K562 (cell line): ENCODE results near the gene TUBB1. TPM values are rescaled to one million over a fixed set of nuclear protein-coding genes. Genes with fewer than 3 reads are reported as not detected.

Experiments used
- ARHGAP35 ChIP-seq: fragments of 450-650 bp; IDR thresholded peaks from 2 replicates; pipeline ENCODE4 v1.6.1; 2018; ENCODE audit not compliant: partially characterized antibody
- BHLHE40 ChIP-seq: IDR thresholded peaks from 2 replicates; pipeline ENCODE4 v1.6.1; 2011; ENCODE audit warnings: low read length, improper control_type of control experiment
- BMI1 ChIP-seq: fragments of 150-350 bp; IDR thresholded peaks from 2 replicates; pipeline ENCODE4 v1.6.1; 2014; ENCODE audit warnings: low read length
- CGGBP1 ChIP-seq: fragments of 250-450 bp; sonication (Bioruptor Pico); IDR thresholded peaks from 2 replicates; pipeline ENCODE4 v1.9.0; 2021; ENCODE audit warnings: mild to moderate bottlenecking
- CLOCK ChIP-seq: fragments of 250-450 bp; sonication (Bioruptor Pico); IDR thresholded peaks from 2 replicates; pipeline ENCODE4 v1.4.0; 2020; ENCODE audit warnings: mild to moderate bottlenecking, moderate library complexity, borderline replicate concordance
- CREB3 ChIP-seq: fragments of 450-650 bp; conservative IDR thresholded peaks from 2 replicates; pipeline ENCODE4 v1.6.1; 2016; ENCODE audit warnings: missing genetic modification characterization, low read depth, mild to moderate bottlenecking, missing compliant biosample characterization, moderate library complexity
- DNMT1 ChIP-seq: fragments of 450-650 bp; IDR thresholded peaks from 2 replicates; pipeline ENCODE4 v1.6.1; 2016; ENCODE audit warnings: antibody characterized with exemption, mild to moderate bottlenecking
- GABPB1 ChIP-seq: sonication (generic); formaldehyde crosslinking; IDR thresholded peaks from 2 replicates; pipeline ENCODE4 v1.8.0; 2022; ENCODE audit warnings: mild to moderate bottlenecking, missing genetic modification reagents
- JUN ChIP-seq, 2 experiments: sonication (generic) in 1 of 2; formaldehyde crosslinking in 1 of 2; IDR thresholded peaks; 2 replicates each; pipeline versions ENCODE4 v1.6.1 to v1.8.0; 2012 to 2022; ENCODE audit warnings: borderline replicate concordance in 2 of 2, mild to moderate bottlenecking in 2 of 2, improper control_type of control experiment in 1 of 2, low read depth in 1 of 2, low read length in 1 of 2, missing genetic modification reagents in 1 of 2
- KLF6 ChIP-seq: fragments of 250-450 bp; sonication (Bioruptor Pico); IDR thresholded peaks from 2 replicates; pipeline ENCODE4 v1.4.0; 2020; ENCODE audit warnings: mild to moderate bottlenecking, moderate library complexity, borderline replicate concordance
- PATZ1 ChIP-seq: fragments of 250-450 bp; sonication (Bioruptor Pico); IDR thresholded peaks from 2 replicates; pipeline ENCODE4 v1.5.0; 2020; ENCODE audit warnings: mild to moderate bottlenecking, borderline replicate concordance
- PHF20 ChIP-seq: fragments of 450-650 bp; IDR thresholded peaks from 2 replicates; pipeline ENCODE4 v1.6.1; 2018; ENCODE audit not compliant: partially characterized antibody
- PHTF2 ChIP-seq: fragments of 250-450 bp; sonication (Bioruptor Pico); IDR thresholded peaks from 2 replicates; pipeline ENCODE4 v1.5.0; 2021; ENCODE audit warnings: mild to moderate bottlenecking
- RCOR1 ChIP-seq, 2 experiments: IDR thresholded peaks; 2 replicates each; pipeline ENCODE4 v1.6.1; 2012; ENCODE audit warnings: low read depth in 2 of 2, low read length in 2 of 2, borderline replicate concordance in 1 of 2, improper control_type of control experiment in 1 of 2
- SMAD2 ChIP-seq: fragments of 150-350 bp; IDR thresholded peaks from 2 replicates; pipeline ENCODE4 v1.6.1; 2014; ENCODE audit warnings: low read depth, mild to moderate bottlenecking, low read length
- SRF ChIP-seq, 2 experiments: fragments of 250-450, 450-650 bp in 1 of 2; sonication (Bioruptor Pico) in 1 of 2; sonication (generic) in 1 of 2; formaldehyde crosslinking; IDR thresholded peaks; 2 replicates each; pipeline versions ENCODE4 v1.5.0 to v1.5.1; 2020 to 2022; ENCODE audit warnings: mild to moderate bottlenecking in 1 of 2, missing genetic modification reagents in 1 of 2
- ZFP91 ChIP-seq: sonication (generic); formaldehyde crosslinking; IDR thresholded peaks from 2 replicates; pipeline ENCODE4 v1.8.0; 2022; ENCODE audit warnings: mild to moderate bottlenecking, missing genetic modification reagents
- ZNF277 ChIP-seq: fragments of 250-450 bp; sonication (Bioruptor Pico); IDR thresholded peaks from 2 replicates; pipeline ENCODE4 v1.8.0; 2022; ENCODE audit warnings: inconsistent platforms, mild to moderate bottlenecking, moderate library complexity, borderline replicate concordance
- ZNF444 ChIP-seq: fragments of 250-450 bp; sonication (Bioruptor Pico); IDR thresholded peaks from 2 replicates; pipeline ENCODE4 v1.4.0; 2020; ENCODE audit warnings: mild to moderate bottlenecking, moderate library complexity
- polyA plus RNA-seq, 8 experiments: library from polyadenylated mRNA; depleted of rRNA in 4 of 8; stranded (reverse) in 5 of 8; unstranded in 3 of 8; fragments of >200 nt; fragmentation: Nextera tagmentation in 2 of 8; fragmentation: Illumina TruSeq in 1 of 8; extraction: Ambion mirVana in 2 of 8; extraction: Trizol in 1 of 8; gene quantifications; 2 replicates each; pipeline versions ENCODE4 v1.2.1 to v1.2.3, GENCODE V29; 2011 to 2014; ENCODE audit warnings: inconsistent platforms in 1 of 8, missing spikeins in 1 of 8
- total RNA-seq, 7 experiments: library from RNA; depleted of rRNA in 6 of 7; stranded (reverse); fragments of >200 nt in 6 of 7; fragmentation: Illumina TruSeq in 2 of 7; extraction: Trizol in 2 of 7; gene quantifications; 2 replicates each; pipeline versions ENCODE4 v1.2.1 to v1.2.3, GENCODE V29; 2011 to 2021; ENCODE audit warnings: low replicate concordance in 1 of 7

Gene TUBB1
- total and polyA plus RNA-seq, 9 of the 15 experiments (the other 6 are each of a cell fraction or from before 2014, with no cell fraction given) = 1.5 to 3.9 (median 2.4) TPM

- TF ChIP-seq CLOCK (CRISPR knock-in tag) (no peak), GABPB1 (CRISPR knock-in tag) (no peak), BMI1 (no peak), PATZ1 (0 out of 2 replicates have a peak, but pooled peaks have one; percentile 44), RCOR1 (IDR thresholded peaks at IDR 0.05; ENCODE audit: borderline replicate concordance in 1 of 2, low read depth in 2 of 2, low read length in 2 of 2) (peak; percentile 85 to 88), PHTF2 (CRISPR knock-in tag) (no peak), BHLHE40 (peak; percentile 22; the same call in 1 of the 2 replicates), ZNF277 (no peak), JUN (IDR thresholded peaks at IDR 0.05; ENCODE audit: borderline replicate concordance, low read depth, low read length) (0 out of 2 replicates have a peak, but pooled peaks have one; percentile 4), JUN (CRISPR knock-in tag; IDR thresholded peaks at IDR 0.05; ENCODE audit: borderline replicate concordance) (no peak), SMAD2 (no peak), PHF20 (no peak), CGGBP1 (CRISPR knock-in tag) (no peak), ZNF444 (CRISPR knock-in tag) (no peak), ZFP91 (no peak), SRF (CRISPR knock-in tag; IDR thresholded peaks at IDR 0.05) (no peak), DNMT1 (no peak), CREB3 (tag) (no peak), ARHGAP35 (no peak), KLF6 (CRISPR knock-in tag) (no peak)
Measured at GRCh38 chr20:59032713-59033059, 13.5 kb downstream of the TUBB1 start (continued).
